ENCODE results near the gene SLC2A5. TPM values are rescaled to one million over a fixed set of nuclear protein-coding genes. Genes with fewer than 3 reads are reported as not detected.

Gene SLC2A5
- total RNA-seq, 1 donor from 2014 or later = 0.26 TPM

DNA sequence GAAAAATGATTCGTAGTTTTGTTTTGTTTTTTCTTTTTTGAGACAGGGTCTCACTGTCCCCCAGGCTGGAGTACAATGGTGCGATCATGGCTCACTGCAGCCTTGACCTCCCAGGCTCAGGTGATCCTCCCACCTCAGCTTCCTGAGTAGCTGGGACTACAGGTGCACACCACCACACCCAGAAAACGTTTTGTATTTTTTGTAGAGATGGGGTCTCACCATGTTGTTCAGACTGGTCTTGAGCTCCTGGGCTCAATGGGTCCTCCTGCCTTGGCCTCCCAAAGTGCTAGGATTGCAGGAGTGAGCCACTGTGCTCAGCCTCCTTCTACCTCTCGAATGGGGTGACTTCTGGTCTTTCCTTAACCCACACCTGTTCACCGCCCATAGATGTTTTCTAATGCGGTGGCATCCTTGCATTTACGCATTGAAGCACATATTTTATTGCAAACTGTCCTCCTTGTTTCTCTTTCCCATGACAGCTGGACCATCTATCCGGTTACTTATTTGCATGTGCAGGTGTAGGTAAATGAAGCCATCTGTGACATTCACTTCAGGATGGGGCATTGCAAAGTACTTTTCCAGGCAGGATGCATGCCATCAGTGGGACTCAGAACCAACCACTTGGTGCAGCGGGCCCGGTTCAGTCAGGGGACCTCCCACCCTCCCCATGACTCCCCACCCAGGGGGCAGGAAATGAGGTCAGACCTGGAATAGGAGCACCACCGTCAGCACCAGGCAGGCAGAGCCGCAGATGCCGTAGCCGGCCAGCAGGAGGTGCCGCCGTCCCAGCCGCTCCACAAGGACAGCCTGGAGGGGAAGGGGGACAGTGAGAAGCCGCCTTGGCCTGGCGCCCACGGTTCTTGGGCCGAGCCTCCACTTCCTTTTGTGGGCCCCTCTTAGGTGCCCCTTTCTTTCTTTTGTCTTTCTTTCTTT, 59.7 kb downstream of the SLC2A5 start:
- DNase-seq (ENCODE audit: low read depth) = peak; percentile 17
- no peak for FAIRE-seq
- Histone ChIP-seq H3K4me3 (ENCODE audit: low read depth, low read length) (no peak overlapping the region), H3K27me3 (ENCODE audit: control insufficient read depth, insufficient read depth, low read length) (no peaks in the 10 kb centered on the region), H3K36me3 (ENCODE audit: control insufficient read depth, insufficient read depth, low read length) (no peaks in the 10 kb centered on the region)
- TF ChIP-seq CTCF (IDR thresholded peaks at IDR 0.05; ENCODE audit: insufficient read depth, low read length, severe bottlenecking) = peak; percentile 73

DNA sequence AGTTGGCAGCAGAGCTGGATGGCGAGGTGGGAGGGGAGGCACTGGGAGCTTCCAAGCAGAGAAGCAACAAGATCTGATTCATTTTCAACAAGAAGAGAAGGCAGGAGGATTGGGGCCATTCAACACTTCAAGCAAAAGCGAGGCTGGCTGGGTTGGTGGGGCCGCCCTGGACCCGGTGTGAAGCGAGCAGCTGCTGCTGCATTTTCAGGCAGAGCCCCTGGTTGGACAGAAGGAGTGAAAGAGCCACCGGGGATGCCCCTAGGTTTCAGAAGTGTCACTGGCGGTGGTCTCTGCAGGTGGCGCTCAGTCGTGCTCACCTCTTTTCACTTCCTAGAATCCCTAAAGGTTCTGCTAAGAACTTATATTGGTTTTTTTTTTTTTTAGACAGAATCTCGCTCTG, 61.2 kb downstream of the SLC2A5 start:
- FAIRE-seq = no peak
- Histone ChIP-seq H3K36me3 (ENCODE audit: control insufficient read depth, insufficient read depth, low read length) (no peaks in the 10 kb centered on the region), H3K27me3 (ENCODE audit: control insufficient read depth, insufficient read depth, low read length) (no peaks in the 10 kb centered on the region), H3K4me3 (ENCODE audit: low read depth, low read length) (no peak overlapping the region)
- TF ChIP-seq CTCF (IDR thresholded peaks at IDR 0.05; ENCODE audit: insufficient read depth, low read length, severe bottlenecking) = no peak
- no peak for DNase-seq (ENCODE audit: low read depth)

- DNase-seq (ENCODE audit: low read depth) (no peak), FAIRE-seq (no peak)
- no peaks in the 10 kb centered on the region for H3K36me3 ChIP-seq (ENCODE audit: control insufficient read depth, insufficient read depth, low read length)
- H3K4me3 ChIP-seq (ENCODE audit: low read depth, low read length) = no peak overlapping the region
- no peaks in the 10 kb centered on the region for H3K27me3 ChIP-seq (ENCODE audit: control insufficient read depth, insufficient read depth, low read length)
- TF ChIP-seq CTCF (IDR thresholded peaks at IDR 0.05; ENCODE audit: insufficient read depth, low read length, severe bottlenecking) = no peak
Observed at GRCh38 chr1:9006956-9007615, 62.3 kb downstream of the SLC2A5 start.

- no peak for FAIRE-seq
- H3K27me3 ChIP-seq (ENCODE audit: control insufficient read depth, insufficient read depth, low read length) = no peaks in the 10 kb centered on the region
- no peak for DNase-seq (ENCODE audit: low read depth)
- H3K4me3 ChIP-seq (ENCODE audit: low read depth, low read length) = no peak overlapping the region
- H3K36me3 ChIP-seq (ENCODE audit: control insufficient read depth, insufficient read depth, low read length) = no peaks in the 10 kb centered on the region
- no peak for TF ChIP-seq CTCF (IDR thresholded peaks at IDR 0.05; ENCODE audit: insufficient read depth, low read length, severe bottlenecking)
Observed at GRCh38 chr1:9005395-9005708, 64.1 kb downstream of the SLC2A5 start.

DNA sequence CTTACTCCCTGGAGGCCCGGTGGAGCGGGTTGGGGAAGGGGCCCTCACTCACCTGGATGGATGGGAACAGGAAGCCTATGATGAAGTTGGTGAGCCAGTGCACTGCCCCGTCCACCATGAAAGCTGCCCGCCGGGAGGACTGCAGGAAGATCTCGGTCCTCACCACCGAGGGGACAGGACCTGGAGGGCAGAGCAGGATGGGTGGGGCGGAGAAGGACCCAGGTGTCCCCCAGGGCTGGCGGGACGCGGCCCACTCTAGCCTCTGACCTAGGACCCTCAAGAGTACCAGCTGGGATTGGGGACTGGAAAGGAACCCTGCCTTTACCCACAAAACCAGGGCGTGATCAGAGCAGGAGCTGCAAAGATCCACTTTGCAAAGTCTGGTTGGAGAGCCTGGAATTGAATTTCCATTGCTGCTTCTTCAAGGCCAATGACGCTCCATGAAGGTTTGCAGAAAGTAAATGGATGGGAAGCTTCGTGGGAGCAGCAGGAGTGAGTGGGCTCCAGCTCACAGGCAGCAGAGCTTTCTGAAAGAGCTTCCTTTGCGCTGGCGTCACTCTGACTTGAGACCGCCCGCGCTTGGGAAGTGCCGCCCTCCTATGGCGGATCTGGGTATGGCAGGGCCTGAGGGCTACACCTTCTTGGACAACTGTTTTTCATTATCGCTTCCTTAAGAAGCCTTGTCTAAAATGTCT, 64.6 kb downstream of the SLC2A5 start:
- no peak overlapping the region for H3K4me3 ChIP-seq (ENCODE audit: low read depth, low read length)
- H3K36me3 ChIP-seq (ENCODE audit: control insufficient read depth, insufficient read depth, low read length) = no peaks in the 10 kb centered on the region
- FAIRE-seq (no peak), DNase-seq (ENCODE audit: low read depth) (peak; percentile 66)
- peak; percentile 95 for TF ChIP-seq CTCF (IDR thresholded peaks at IDR 0.05; ENCODE audit: insufficient read depth, low read length, severe bottlenecking)
- H3K27me3 ChIP-seq (ENCODE audit: control insufficient read depth, insufficient read depth, low read length) = no peaks in the 10 kb centered on the region
